Adipose tissue (tissue), 3 donors: ENCODE results near the gene NENF. TPM values are rescaled to one million over a fixed set of nuclear protein-coding genes. Genes with fewer than 3 reads are reported as not detected.
"Not testable (repeated sequence)": the region's sequence is repeated elsewhere in the genome, so short reads cannot be mapped to it uniquely, and the experiment has no call there.

ENCODE experiments used
- H3K27ac ChIP-seq: one replicate; pipeline ENCODE4 v1.5.1; 2013; ENCODE audit warnings: low read depth, low read length
- WGBS, 3 donors: extraction: QIAGEN DNeasy Blood & Tissue Kit; methylation state at CpG; one replicate each; pipeline ENCODE4 v1.1.7; 2013; 5-methylcytosine and 5-hydroxymethylcytosine counted together
- polyA plus RNA-seq, 3 donors: library from polyadenylated mRNA; stranded (reverse); fragments of 200-250 nt; gene quantifications; one replicate each; pipeline ENCODE4 v1.2.3, GENCODE V29; 2013
- donor health status: healthy with polysubstance abuse.
- donor health status: Bipolar disorder and iron deficiency.
- donor health status: healthy.

Gene NENF
- 100 to 1,000 TPM in 1 of 3 donors, 10 to 100 TPM in 2; 35.0 to 116 (median 54.1) TPM for polyA plus RNA-seq

- no peak within 1 kb of the TSS for H3K27ac ChIP-seq
- 1 to 2% (median 1%) methylated on average over 36 to 86 of the region's 86 CpGs for WGBS, 3 donors
These were observed at the start of gene NENF for GRCh38 chr1:212432661-212433576. TSS of gene NENF (plus strand) at chr1:212432920. CDS start at chr1:212432944, 24 bp downstream.

DNA sequence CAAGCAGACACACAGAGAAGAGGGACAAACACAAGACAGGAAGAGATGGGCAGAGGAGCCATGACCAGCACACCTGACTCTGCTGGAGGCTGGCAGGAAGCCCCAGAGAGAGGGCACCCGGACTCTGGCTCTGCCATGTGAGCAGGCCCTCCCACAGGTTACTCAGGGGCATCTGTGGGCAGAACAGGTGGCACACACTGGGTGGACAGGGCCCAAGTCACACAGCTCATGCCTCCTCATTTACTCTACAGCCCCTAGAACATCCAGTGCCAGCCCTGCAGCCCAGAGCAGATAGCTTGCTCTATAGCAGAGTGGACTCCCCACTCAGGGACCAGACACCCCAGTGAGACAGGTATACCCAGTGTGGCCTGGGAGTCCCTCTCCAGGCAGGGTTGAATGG is 46.7 kb upstream of the NENF start:
- H3K27ac ChIP-seq = no peak overlapping the region
- WGBS, 3 donors = 75 to 88% (median 82%) methylated on average over 1 of the region's 1 CpG

DNA sequence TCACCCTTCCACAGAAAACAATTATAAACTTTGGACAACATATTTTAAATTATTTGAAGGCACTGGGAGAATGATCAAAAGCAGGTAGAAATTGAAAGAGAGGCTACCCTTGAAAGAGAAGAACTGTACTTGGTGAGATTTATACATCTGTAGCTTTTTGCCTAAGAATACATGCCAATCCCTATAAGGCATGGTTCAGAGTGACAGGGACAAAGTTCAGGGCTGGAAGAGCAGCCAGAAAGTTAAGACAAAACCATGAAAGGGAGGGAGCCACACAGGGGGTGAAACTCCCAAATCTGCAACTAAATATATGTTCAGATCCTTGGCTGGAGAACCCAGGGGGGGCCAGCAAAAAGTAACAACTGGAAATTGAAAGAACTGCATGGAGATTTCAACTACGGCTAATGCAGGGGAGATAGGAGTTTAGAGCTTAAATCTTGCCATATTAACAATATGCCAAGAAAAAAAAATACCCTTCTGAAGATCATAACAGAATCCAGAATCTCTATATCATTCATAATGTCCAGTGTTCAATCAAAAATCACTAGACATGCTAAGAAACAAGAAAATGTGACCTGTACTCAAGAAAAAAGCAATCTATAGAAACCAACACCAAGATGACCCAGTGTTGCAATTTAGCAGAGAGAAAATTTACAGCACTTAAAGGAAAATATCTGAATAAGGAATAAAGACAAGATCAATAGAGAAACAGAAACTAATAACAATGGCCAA is 43.6 kb upstream of the NENF start:
- WGBS, 3 donors = 92 to 100% (median 97%) methylated on average over 1 of the region's 1 CpG
- H3K27ac ChIP-seq = no peak overlapping the region

- 92 to 93% (median 93%) methylated on average over 5 of the region's 6 CpGs for WGBS, 3 donors
- H3K27ac ChIP-seq = not testable (repeated sequence)
These were observed 36.9 kb upstream of the NENF start for GRCh38 chr1:212395678-212396437.

DNA sequence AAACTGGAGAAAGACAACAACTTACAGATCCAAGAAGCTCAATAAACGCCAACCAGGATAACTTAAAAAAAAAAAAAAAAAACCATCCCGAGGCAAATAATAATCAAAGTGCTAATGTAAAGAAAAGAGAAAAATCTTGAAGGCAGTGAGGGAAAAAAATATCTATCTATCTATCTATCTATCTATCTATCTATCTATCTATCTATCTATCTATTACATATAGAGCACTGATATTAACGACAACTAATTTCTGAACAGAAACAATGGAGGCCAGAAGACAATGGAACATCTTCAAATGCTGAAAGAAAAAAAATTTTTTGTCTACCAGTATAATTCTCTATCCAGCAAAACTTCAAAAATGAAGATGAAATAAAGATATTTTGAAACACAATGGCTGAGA is 36.1 kb upstream of the NENF start:
- no peak overlapping the region for H3K27ac ChIP-seq
- WGBS, 3 donors = 96 to 100% (median 97%) methylated on average over 3 of the region's 3 CpGs

- H3K27ac ChIP-seq = no peak overlapping the region
- WGBS, 3 donors = 95 to 100% (median 96%) methylated on average over 1 of the region's 1 CpG
These were observed 35.5 kb upstream of the NENF start for GRCh38 chr1:212397171-212397570.

GRCh38 chr1:212401042-212401441 is 31.7 kb upstream of the NENF start:
- 97 to 98% (median 98%) methylated on average over 4 of the region's 4 CpGs for WGBS, 3 donors
- no peak overlapping the region for H3K27ac ChIP-seq

- WGBS, 3 donors = 73 to 90% (median 79%) methylated on average over 7 of the region's 7 CpGs
- no peak overlapping the region for H3K27ac ChIP-seq
These were observed 30.7 kb upstream of the NENF start for GRCh38 chr1:212401838-212402582.

DNA sequence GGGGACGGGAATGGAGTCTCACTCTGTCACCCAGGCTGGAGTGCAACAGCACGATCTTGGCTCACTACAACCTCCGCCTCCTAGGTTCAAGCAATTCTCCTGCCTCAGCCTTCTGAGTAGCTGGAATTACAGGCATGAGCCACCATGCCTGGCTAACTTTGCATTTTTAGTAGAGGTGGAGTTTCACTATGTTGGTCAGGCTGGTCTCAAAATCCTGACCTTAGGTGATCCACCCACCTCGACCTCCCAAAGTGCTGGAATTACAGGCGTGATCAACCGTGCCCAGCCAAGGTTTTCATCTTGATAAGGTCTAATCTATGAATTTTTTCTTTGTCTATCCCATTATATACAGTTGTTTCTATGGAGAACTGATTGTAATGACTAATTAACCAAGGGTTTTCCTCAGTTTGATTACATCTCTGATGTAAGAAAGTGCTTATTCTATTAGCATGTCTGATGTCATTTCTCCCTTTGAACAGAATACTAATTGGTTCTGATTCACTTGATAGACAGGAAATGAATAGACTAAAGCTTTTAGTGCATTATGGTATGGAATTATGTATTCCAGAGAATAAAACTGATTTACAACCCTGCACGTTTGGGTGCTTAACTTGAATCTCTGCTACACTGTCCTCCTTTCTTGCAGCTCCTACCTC is 29.9 kb upstream of the NENF start:
- no peak overlapping the region for H3K27ac ChIP-seq
- WGBS, 3 donors = 90 to 93% (median 92%) methylated on average over 7 of the region's 7 CpGs

DNA sequence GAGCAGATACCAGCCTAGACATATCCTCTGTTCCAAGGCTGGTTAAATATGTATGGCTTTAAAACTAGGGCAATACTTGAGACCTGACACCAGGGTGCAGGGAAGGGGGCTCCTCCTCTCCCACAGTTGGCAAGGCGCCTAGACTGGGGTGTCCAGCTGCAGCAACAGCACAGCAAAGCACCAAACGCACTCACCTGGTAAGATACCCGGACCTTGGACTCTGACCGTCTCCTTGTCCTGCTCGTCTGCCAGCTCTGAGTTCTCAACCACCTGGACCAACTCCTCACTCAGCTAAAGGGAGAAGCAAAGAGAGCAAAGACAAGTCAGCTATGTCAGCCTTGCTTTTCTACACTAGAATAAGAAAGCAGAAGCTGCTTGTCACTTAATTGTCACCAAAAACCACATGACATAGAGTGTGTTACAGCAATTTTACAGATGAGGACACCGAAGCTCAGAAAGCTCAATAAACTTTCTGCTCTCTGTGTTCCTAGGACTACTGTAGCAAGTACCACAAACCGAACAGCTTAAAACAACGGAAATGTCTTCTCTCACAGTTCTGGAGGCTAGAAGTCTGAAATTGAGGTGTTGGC is 22.4 kb upstream of the NENF start:
- WGBS, 3 donors = 61 to 93% (median 92%) methylated on average over 8 of the region's 8 CpGs
- H3K27ac ChIP-seq = no peak overlapping the region

DNA sequence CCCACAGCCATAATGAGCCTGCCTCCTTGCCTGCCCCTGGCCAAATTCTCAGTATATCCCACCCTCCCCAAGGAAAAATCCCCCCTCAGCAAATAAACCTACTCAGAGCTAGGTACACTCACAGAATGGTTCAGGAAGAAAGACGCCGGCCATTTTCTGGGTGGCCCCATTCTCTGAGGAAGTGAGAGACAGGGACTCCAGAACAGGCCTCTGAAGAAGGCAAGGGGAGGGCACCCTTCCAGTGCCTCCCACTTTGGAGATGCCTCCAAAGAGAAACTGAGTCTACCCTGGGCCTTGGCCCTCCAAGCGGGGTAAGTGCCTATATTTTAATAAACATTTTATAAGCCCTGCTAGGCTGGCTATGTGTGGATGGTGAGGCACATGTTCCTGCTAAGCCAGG is 20.3 kb upstream of the NENF start:
- H3K27ac ChIP-seq = no peak overlapping the region
- WGBS, 3 donors = 81 to 93% (median 88%) methylated on average over 3 of the region's 3 CpGs

DNA sequence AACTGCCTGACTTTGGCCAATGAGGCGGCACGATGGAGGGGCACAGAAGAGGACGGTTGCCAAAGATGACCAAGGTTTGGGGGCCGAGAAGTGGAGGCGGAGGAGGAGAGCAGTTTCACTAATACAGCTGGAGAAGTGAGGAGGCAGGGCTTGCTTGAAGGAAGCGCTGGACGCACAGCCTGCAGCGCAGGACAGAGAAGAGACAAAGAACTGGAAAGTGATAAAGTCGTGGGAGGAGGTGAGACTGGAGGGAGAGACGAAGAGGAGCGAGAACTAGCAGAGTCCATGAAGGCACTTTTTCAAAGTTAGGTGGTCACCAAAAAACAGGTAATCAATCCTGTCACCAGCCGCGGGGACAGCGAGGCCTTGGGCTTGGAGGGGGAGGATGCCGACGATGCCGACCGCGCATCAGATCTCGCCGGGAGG is 18.8 kb upstream of the NENF start:
- WGBS, 3 donors = 17 to 19% (median 19%) methylated on average over 21 of the region's 21 CpGs
- H3K27ac ChIP-seq = no peak overlapping the region

GRCh38 chr1:212414328-212415106 is 18.2 kb upstream of the NENF start, which contains the start of gene PACC1:
TSS of gene PACC1 (minus strand) at chr1:212414886. CDS start at chr1:212414757, 129 bp downstream.
- no peak within 1 kb of the TSS for H3K27ac ChIP-seq
- WGBS, 3 donors = 1% methylated on average over 68 to 74 of the region's 74 CpGs

DNA sequence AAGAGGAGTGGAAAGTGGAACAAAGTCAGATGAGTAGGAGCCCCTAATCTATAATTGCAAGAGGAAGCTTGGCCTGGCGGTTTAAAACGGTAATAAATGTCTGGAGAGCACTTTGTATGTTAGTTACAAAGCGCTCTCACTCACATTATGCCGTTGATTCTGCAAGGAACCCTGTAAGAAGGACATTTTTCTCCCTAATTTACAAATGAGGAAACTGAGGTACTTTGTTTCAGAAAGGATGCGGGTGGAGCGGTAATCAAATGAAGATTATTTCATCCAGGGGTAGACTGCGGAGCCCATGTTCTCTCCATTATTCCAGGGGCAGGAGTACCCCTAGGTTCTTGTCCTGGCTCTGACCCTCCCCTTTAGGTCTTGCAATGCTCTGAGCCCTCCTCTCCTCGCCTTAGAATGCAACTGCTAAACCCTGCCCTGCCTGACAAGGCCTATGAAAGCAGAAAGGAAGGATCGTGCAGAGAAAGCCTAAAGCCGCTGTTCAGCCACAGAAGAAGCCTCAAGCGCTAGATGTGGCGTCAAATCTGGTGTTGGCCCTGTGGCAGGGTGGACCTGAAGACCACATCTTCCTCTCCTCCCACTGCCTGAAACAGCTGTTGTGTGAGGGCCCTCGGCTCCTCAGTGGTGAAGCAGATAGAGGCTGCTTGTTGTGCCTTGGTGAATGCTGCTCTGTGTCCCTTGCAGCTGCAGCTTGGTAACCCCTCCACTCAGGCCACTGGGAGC is 17.4 kb upstream of the NENF start:
- WGBS, 3 donors = 51 to 69% (median 55%) methylated on average over 13 of the region's 13 CpGs
- no peak overlapping the region for H3K27ac ChIP-seq

DNA sequence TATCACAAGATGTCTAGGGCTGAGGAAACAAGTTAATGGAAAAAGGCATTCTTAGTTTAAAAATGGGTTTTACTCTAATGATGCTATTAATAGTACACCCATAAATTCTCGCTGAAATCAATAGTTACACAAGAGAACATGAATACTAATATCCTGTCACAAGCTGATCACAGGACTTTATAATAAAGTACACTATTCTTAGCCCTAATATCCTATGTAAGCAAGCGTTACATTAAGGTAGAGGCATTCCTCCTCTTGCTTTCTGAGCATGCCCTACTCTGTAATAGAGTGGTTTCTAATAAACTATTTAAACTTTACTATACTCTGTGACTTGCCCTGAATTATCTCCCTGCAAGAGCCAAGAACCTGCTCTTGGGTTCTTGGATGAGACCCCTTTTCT is 11.6 kb upstream of the NENF start:
- WGBS, 3 donors = 62 to 83% (median 81%) methylated on average over 2 of the region's 2 CpGs
- no peak overlapping the region for H3K27ac ChIP-seq

- WGBS, 3 donors = 72 to 78% (median 73%) methylated on average over 3 of the region's 3 CpGs
- no peak overlapping the region for H3K27ac ChIP-seq
These were observed 8.8 kb upstream of the NENF start for GRCh38 chr1:212423879-212424278.
